Erythroblast (primary cell): ENCODE results near the gene NDUFA13.

Source experiments
- GATA1 ChIP-seq: IDR thresholded peaks from 2 replicates; pipeline ENCODE4 v1.6.1; 2011; ENCODE audit warnings: low read depth, mild to moderate bottlenecking, control low read depth, low read length, moderate library complexity
- POLR2A ChIP-seq: IDR thresholded peaks from 2 replicates; pipeline ENCODE4 v1.6.1; 2011; ENCODE audit warnings: mild to moderate bottlenecking, low read length

GRCh38 chr19:19530889-19531288 lies 14.9 kb downstream of the NDUFA13 start:
- TF ChIP-seq POLR2A (no peak), GATA1 (no peak)
